B cell (primary cell): Measurements from ENCODE around the gene ADGRE1.

Source experiments
- EZH2 ChIP-seq: IDR thresholded peaks from 2 replicates; pipeline ENCODE4 v1.6.1; 2012; ENCODE audit warnings: borderline replicate concordance, low read depth, mild to moderate bottlenecking, moderate library complexity, low read length; ENCODE audit not compliant: insufficient read depth, poor library complexity, severe bottlenecking
- TF ChIP-seq, protein P1 (sequence below): fragments of 200-600 bp; IDR thresholded peaks from one replicate; pipeline ENCODE4 v1.8.0; 2022; ENCODE audit warnings: antibody characterized with exemption, mild to moderate bottlenecking

DNA sequence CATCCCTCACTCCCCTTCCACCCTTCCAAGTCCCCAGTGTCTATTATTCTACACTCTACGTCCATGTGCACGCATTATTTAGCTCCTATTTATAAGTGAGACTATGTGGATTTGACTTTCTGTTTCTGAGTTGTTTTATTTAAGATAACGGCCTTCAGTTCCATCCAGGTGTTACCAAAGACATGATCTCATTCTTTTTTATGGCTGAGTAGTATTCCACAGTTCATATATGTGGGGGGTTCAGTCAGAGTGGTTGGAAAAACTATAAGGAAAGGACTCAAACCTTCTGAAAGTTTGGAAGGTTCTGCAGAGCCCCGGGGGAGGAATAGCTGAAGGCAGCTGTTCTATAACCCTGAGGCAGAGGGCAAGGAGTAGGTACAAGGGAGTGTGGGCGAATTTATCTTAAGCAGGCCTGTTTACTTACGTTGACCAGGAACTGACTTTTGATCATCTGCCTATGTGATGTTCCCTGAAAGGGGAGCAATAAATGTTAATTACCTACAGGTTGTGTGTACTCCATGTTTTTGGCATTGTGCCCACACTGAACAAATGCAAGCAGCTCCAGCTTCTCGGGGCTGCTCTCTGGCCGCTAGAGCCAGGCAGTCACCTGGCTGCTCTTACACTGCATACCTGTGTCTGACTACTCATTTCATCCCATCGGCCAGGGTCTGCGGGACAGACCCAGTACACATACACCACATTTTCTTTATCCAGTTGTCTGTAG, 13.5 kb upstream of the ADGRE1 start:
- TF ChIP-seq, protein P1, sequence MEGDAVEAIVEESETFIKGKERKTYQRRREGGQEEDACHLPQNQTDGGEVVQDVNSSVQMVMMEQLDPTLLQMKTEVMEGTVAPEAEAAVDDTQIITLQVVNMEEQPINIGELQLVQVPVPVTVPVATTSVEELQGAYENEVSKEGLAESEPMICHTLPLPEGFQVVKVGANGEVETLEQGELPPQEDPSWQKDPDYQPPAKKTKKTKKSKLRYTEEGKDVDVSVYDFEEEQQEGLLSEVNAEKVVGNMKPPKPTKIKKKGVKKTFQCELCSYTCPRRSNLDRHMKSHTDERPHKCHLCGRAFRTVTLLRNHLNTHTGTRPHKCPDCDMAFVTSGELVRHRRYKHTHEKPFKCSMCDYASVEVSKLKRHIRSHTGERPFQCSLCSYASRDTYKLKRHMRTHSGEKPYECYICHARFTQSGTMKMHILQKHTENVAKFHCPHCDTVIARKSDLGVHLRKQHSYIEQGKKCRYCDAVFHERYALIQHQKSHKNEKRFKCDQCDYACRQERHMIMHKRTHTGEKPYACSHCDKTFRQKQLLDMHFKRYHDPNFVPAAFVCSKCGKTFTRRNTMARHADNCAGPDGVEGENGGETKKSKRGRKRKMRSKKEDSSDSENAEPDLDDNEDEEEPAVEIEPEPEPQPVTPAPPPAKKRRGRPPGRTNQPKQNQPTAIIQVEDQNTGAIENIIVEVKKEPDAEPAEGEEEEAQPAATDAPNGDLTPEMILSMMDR = no peak
- TF ChIP-seq EZH2 = no peak
